ENCODE measurements around the gene MYADM. TPM values are rescaled to one million over a fixed set of nuclear protein-coding genes. Genes with fewer than 3 reads are reported as not detected.

Gene MYADM
- total RNA-seq, 2 experiments from 2014 or later: 46.4 to 54.6 TPM

DNA sequence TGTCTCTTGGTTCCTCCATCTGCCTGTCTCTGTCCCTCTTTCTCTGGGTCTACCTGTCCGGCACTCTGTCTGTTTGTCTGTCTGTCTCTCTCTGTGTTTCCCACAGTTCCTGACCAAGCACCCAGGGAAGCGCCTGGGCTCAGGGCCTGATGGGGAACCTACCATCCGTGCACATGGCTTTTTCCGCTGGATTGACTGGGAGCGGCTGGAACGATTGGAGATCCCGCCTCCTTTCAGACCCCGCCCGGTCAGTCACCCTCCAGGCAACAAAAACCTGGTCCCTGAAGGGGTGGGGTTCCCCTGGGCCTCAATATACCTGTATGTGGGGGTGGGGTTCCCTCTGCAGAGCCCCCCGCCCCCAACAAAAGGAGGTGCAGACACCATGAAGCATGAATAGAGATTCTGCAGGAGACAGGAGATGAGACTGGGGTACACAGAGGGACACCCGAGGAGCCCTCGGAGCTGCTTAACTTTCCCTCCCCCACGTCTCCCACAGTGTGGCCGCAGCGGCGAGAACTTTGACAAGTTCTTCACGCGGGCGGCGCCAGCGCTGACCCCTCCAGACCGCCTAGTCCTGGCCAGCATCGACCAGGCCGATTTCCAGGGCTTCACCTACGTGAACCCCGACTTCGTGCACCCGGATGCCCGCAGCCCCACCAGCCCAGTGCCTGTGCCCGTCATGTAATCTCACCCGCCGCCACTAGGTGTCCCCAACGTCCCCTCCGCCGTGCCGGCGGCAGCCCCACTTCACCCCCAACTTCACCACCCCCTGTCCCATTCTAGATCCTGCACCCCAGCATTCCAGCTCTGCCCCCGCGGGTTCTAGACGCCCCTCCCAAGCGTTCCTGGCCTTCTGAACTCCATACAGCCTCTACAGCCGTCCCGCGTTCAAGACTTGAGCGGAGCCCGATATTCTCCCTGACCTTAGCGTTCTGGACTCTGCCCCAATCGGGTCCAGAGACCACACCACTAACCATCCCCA, 38.8 kb downstream of the MYADM start:
- H3K4me1 Mint-ChIP-seq: peaks cover 19% of the 10 kb centered on the region
- H3K27ac Mint-ChIP-seq: no peak overlapping the region
- H3K9me3 Mint-ChIP-seq (ENCODE audit: low read depth): no peaks in the 10 kb centered on the region
- intact Hi-C loops (cut with DNase I, micrococcal nuclease): loop anchor here (1.0 to 2.0 kb wide), 2 partner anchors 116 to 118 kb away; no protein-coding TSS in a partner anchor
- peaks cover 69% of the 10 kb centered on the region for H3K27me3 Mint-ChIP-seq
- ChIA-PET CTCF (interaction anchor here (1.5 kb wide), 1 partner anchor 27 kb away, joined by 3 read pairs; no protein-coding TSS in a partner anchor), POLR2A (no interaction called here)
- peak; percentile 82 for DNase-seq
- H3K4me3 Mint-ChIP-seq: no peak overlapping the region
- no peaks in the 10 kb centered on the region for H3K36me3 Mint-ChIP-seq (ENCODE audit: low read depth)
- ATAC-seq: peak; percentile 52

- Mint-ChIP-seq H3K36me3 (ENCODE audit: low read depth) (no peaks in the 10 kb centered on the region), H3K27ac (no peak overlapping the region), H3K4me1 (peaks cover 19% of the 10 kb centered on the region), H3K9me3 (ENCODE audit: low read depth) (no peaks in the 10 kb centered on the region), H3K27me3 (peaks cover 73% of the 10 kb centered on the region), H3K4me3 (no peak overlapping the region)
- POLR2A ChIA-PET: no interaction called here
- CTCF ChIA-PET: interaction anchor here (0.6 to 1.5 kb wide), 2 partner anchors 26 to 1174 kb away, joined by 3 read pairs; no protein-coding TSS in a partner anchor
- intact Hi-C loops (cut with DNase I, micrococcal nuclease): loop anchor here in 1 of 2 experiments (2.0 kb wide), 1 partner anchor 116 kb away; no protein-coding TSS in a partner anchor
- DNase-seq: no peak
- ATAC-seq: no peak
These were observed 39.5 kb downstream of the MYADM start for GRCh38 chr19:53907193-53907581.

DNA sequence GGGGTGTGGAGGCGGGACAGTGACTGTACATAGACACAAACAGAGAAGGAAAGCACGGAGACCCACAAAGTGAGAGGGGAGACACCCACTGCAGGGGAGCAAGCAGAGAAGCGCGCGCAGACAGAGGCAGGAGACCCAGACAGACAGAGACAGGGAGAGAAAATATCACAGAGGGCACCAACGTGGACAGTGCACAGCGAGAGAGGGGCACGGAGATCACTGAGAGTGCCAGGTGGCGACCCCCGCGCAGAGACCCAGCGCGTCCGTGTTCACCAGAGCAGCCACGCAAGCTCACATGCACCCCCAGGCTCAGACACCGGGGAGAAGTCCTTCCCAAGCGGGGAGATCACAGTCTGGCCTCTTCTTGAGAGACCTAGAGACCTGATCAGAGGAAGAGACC, 40.0 kb downstream of the MYADM start:
- peaks cover 19% of the 10 kb centered on the region for H3K4me1 Mint-ChIP-seq
- CTCF ChIA-PET: interaction anchor here (0.6 to 1.5 kb wide), 2 partner anchors 26 to 1174 kb away, joined by 3 read pairs; no protein-coding TSS in a partner anchor
- H3K27me3 Mint-ChIP-seq: peaks cover 75% of the 10 kb centered on the region
- ATAC-seq (peak; percentile 7), DNase-seq (no peak)
- no peaks in the 10 kb centered on the region for H3K36me3 Mint-ChIP-seq (ENCODE audit: low read depth)
- intact Hi-C loops (cut with DNase I, micrococcal nuclease): loop anchor here (1.0 to 2.0 kb wide), 4 partner anchors 65 to 208 kb away; partner anchors contain the start of genes PRPF31 (in 1 of the 2) and TFPT (in 1 of the 2)
- H3K4me3 Mint-ChIP-seq: no peak overlapping the region
- no peaks in the 10 kb centered on the region for H3K9me3 Mint-ChIP-seq (ENCODE audit: low read depth)
- POLR2A ChIA-PET: no interaction called here
- no peak overlapping the region for H3K27ac Mint-ChIP-seq

DNA sequence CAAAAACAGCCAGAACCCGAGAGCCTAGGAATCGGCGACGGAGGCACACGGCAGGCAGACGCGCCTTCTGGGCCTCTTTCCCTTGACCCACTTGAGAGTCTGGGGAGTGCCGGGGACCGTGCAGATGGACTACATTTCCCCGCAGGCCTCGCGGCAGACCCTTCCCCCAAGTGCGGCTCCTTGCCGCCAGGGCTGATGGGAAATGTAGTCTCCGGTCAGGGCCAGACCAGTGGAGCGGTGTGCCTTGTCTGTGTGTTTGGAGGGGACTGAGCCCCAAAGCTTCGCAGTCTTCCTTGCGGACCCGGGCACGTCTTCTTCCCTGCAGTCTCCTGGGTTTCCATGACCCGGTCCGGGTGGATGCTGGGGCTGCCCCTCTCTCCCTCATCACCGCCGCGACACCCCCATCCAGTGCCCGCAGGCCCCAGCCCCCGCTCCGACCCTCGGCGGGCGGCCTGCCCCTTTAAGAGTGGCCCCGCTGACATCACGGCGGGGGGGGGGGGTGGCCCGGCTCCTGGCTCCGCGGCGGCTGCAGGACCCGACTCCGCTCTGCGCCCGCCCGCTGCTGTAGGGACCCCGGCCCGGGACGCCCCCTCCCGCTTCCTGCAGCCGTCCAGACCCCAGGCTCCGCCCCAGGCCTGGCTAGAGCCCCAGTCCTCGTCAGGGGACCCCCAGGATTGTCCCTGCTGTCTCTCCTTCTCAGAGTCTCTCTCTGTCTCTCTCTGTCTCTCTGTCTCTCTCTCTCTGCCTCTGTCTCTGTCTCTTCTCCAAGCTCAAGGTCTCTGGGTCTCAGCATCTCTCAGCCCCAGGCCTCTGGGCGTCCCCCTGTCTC, 40.6 kb downstream of the MYADM start:
- CTCF ChIA-PET: interaction anchor here (0.6 to 1.5 kb wide), 2 partner anchors 25 to 135 kb away, joined by 3 read pairs; no protein-coding TSS in a partner anchor
- peaks cover 77% of the 10 kb centered on the region for H3K27me3 Mint-ChIP-seq
- no peaks in the 10 kb centered on the region for H3K9me3 Mint-ChIP-seq (ENCODE audit: low read depth)
- peak; percentile 84 for DNase-seq
- H3K4me3 Mint-ChIP-seq: no peak overlapping the region
- peaks cover 19% of the 10 kb centered on the region for H3K4me1 Mint-ChIP-seq
- peak; percentile 95 for ATAC-seq
- H3K27ac Mint-ChIP-seq: no peak overlapping the region
- H3K36me3 Mint-ChIP-seq (ENCODE audit: low read depth): no peaks in the 10 kb centered on the region
- intact Hi-C loops (cut with DNase I, micrococcal nuclease): loop anchor here in 1 of 2 experiments (1.0 to 2.0 kb wide), 3 partner anchors 66 to 207 kb away; partner anchors contain the start of genes PRPF31 and TFPT
- POLR2A ChIA-PET: no interaction called here

DNA sequence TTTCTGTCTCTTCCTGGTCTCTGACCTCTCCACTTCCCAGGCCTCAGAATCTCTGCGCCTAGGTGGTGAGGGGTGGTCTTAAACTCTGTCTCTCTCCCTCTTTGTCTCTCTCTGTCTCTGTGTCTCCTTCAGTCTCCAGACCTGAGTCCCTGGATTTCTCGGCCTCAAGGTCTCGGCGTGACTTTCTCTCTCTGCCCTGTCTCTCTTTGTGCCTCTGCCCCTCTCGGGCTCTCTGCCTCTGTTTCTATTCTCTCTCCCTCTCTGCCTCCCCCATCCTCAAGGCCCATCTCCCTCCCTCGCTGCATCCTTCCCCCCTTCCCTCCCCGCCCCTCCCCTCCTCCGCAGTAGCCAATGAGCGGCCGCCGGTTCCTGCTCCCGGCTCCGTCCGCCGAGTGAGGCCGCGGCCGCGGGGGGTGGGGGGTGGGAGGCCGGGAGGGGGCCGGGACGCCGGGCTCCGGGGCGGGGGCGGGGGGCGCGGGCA, 41.3 kb downstream of the MYADM start, which contains the start of gene CACNG7:
Gene CACNG7 (plus strand): TSS at position 344 of the 481 bp plus-strand sequence. CDS start 3,554 bp downstream, outside the sequence.
- H3K4me3 Mint-ChIP-seq: no peak within 1 kb of the TSS

GRCh38 chr19:53909471-53910169, 41.9 kb downstream of the MYADM start:
- intact Hi-C loops (cut with DNase I, micrococcal nuclease): loop anchor here in 1 of 2 experiments (2.0 kb wide), 1 partner anchor 67 kb away; no protein-coding TSS in a partner anchor
- Mint-ChIP-seq H3K27ac (no peak overlapping the region), H3K4me3 (no peak overlapping the region), H3K36me3 (ENCODE audit: low read depth) (no peaks in the 10 kb centered on the region), H3K27me3 (peaks cover 74% of the 10 kb centered on the region), H3K9me3 (ENCODE audit: low read depth) (no peaks in the 10 kb centered on the region), H3K4me1 (peaks cover 19% of the 10 kb centered on the region)
- CTCF ChIA-PET: no interaction called here
- ATAC-seq (no peak), DNase-seq (no peak)
- POLR2A ChIA-PET: no interaction called here

More for the DNA sequence above, 41.3 kb downstream of the MYADM start, which contains the start of gene CACNG7:
- ChIA-PET POLR2A (no interaction called here), CTCF (no interaction called here)
- ATAC-seq (no peak), DNase-seq (no peak)
- H3K27ac Mint-ChIP-seq: no peak within 1 kb of the TSS
- peaks cover 80% of the 10 kb centered on the region for H3K27me3 Mint-ChIP-seq
- H3K36me3 Mint-ChIP-seq (ENCODE audit: low read depth): no peaks in the 10 kb centered on the region
- H3K4me1 Mint-ChIP-seq: peaks cover 19% of the 10 kb centered on the region
- H3K9me3 Mint-ChIP-seq (ENCODE audit: low read depth): no peaks in the 10 kb centered on the region
- intact Hi-C loops (cut with DNase I, micrococcal nuclease): loop anchor here in 1 of 2 experiments (1.0 to 2.0 kb wide), 3 partner anchors 66 to 206 kb away; partner anchors contain the start of genes PRPF31 and TFPT

DNA sequence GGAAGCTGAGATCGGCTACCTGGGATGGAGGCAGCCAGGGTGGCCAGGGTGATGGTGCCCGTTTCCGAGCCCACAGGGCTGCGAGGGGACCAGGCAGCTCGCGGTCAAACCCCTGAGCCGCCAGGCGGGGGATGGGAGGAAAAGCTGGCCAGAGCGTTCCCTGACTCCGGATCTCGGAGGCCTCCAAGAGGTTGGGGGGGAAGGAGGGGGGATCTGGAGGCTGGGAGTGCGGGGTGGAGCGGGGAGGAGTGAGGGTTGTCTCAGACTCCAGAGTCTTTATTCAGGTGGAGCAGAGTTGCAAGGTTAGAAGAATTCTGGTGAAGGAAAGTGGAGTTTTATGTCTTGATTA, 42.5 kb downstream of the MYADM start:
- ChIA-PET POLR2A (no interaction called here), CTCF (no interaction called here)
- Mint-ChIP-seq H3K36me3 (ENCODE audit: low read depth) (no peaks in the 10 kb centered on the region), H3K9me3 (ENCODE audit: low read depth) (no peaks in the 10 kb centered on the region), H3K4me1 (peaks cover 19% of the 10 kb centered on the region), H3K27ac (no peak overlapping the region), H3K4me3 (no peak overlapping the region), H3K27me3 (peaks cover 71% of the 10 kb centered on the region)
- ATAC-seq: no peak
- no peak for DNase-seq
- intact Hi-C loops (cut with DNase I, micrococcal nuclease): no loop called here

DNA sequence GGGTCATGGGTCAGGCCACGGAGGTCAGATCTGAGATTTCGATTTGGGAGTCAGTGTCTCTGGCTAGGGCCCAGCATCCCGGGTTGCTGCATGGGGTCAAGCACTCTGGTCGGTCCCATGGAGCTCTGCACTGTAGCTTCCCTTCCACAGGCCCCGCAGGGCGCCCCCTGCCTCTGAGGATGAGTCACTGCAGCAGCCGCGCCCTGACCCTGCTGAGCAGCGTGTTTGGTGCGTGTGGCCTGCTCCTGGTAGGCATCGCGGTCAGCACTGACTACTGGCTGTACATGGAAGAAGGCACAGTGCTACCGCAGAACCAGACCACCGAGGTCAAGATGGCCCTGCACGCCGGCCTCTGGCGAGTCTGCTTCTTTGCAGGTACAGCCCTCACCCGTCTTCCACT, 45.0 kb downstream of the MYADM start:
- ATAC-seq (no peak), DNase-seq (peak; percentile 45)
- CTCF ChIA-PET: interaction anchor here (0.6 to 1.4 kb wide), 6 partner anchors 9 to 1895 kb away, joined by 3 to 4 read pairs (median 3); no protein-coding TSS in a partner anchor
- Mint-ChIP-seq H3K36me3 (ENCODE audit: low read depth) (no peaks in the 10 kb centered on the region), H3K4me1 (peaks cover 15% of the 10 kb centered on the region), H3K4me3 (no peak overlapping the region), H3K27me3 (peaks cover 56% of the 10 kb centered on the region), H3K9me3 (ENCODE audit: low read depth) (no peaks in the 10 kb centered on the region), H3K27ac (no peak overlapping the region)
- POLR2A ChIA-PET: no interaction called here
- intact Hi-C loops (cut with DNase I, micrococcal nuclease): no loop called here

DNA sequence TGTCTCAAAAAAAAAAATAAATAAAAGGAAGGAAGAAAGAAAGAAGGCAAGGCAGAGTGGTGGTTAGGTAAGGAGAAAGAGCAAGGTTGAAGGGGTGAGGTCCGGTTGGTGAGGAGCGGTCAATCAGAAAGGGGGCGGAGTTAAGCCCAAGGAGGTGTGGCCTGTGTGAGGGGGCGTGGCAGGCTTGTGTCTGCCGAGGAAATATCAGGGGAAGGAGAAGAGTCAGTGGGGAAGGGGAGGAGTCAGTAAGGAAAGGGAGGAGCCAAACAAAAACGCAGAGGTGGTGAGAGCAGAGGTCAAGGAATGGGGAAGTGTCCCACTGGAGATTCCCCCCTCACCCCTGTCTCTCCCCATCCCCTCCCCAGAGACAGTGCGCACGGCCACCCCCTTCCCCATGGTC, 47.3 kb downstream of the MYADM start:
- CTCF ChIA-PET: no interaction called here
- Mint-ChIP-seq H3K27ac (no peak overlapping the region), H3K36me3 (ENCODE audit: low read depth) (no peaks in the 10 kb centered on the region), H3K27me3 (peaks cover 38% of the 10 kb centered on the region), H3K9me3 (ENCODE audit: low read depth) (no peaks in the 10 kb centered on the region), H3K4me1 (peaks cover under 1% of the 10 kb centered on the region), H3K4me3 (no peak overlapping the region)
- DNase-seq: no peak
- ATAC-seq: no peak
- POLR2A ChIA-PET: no interaction called here
- intact Hi-C loops (cut with DNase I, micrococcal nuclease): no loop called here

DNA sequence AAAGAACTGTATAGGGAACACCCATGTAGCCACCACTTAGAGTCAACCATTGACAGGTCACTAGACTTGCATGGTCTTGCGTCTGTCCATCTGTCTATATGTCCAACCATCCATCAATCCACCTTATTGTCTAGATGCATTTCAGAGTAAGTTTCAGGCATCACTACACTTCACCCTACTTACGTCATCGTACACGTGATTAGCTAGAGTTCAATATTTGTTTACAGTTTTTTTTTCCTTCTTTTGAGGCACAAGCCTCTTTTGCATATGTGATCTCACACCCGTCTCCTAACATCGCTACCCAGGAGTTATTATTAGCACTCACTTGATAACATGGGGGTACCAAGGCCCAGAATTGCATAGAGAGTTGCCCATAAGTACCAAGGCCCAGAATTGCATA, 48.3 kb downstream of the MYADM start:
- Mint-ChIP-seq H3K36me3 (ENCODE audit: low read depth) (no peaks in the 10 kb centered on the region), H3K27ac (no peak overlapping the region), H3K4me3 (no peak overlapping the region), H3K9me3 (ENCODE audit: low read depth) (no peaks in the 10 kb centered on the region), H3K4me1 (no peaks in the 10 kb centered on the region), H3K27me3 (peaks cover 28% of the 10 kb centered on the region)
- no peak for ATAC-seq
- DNase-seq: no peak
- intact Hi-C loops (cut with DNase I, micrococcal nuclease): no loop called here
- ChIA-PET CTCF (interaction anchor here (0.6 kb wide), 1 partner anchor 108 kb away, joined by 3 read pairs; no protein-coding TSS in a partner anchor), POLR2A (no interaction called here)
